ENCODE measurements around the gene SYNPO2. TPM values are rescaled to one million over a fixed set of nuclear protein-coding genes. Genes with fewer than 3 reads are reported as not detected.

The SYNPO2 gene
- total RNA-seq, 1 experiment from 2014 or later = 0.93 TPM

DNA sequence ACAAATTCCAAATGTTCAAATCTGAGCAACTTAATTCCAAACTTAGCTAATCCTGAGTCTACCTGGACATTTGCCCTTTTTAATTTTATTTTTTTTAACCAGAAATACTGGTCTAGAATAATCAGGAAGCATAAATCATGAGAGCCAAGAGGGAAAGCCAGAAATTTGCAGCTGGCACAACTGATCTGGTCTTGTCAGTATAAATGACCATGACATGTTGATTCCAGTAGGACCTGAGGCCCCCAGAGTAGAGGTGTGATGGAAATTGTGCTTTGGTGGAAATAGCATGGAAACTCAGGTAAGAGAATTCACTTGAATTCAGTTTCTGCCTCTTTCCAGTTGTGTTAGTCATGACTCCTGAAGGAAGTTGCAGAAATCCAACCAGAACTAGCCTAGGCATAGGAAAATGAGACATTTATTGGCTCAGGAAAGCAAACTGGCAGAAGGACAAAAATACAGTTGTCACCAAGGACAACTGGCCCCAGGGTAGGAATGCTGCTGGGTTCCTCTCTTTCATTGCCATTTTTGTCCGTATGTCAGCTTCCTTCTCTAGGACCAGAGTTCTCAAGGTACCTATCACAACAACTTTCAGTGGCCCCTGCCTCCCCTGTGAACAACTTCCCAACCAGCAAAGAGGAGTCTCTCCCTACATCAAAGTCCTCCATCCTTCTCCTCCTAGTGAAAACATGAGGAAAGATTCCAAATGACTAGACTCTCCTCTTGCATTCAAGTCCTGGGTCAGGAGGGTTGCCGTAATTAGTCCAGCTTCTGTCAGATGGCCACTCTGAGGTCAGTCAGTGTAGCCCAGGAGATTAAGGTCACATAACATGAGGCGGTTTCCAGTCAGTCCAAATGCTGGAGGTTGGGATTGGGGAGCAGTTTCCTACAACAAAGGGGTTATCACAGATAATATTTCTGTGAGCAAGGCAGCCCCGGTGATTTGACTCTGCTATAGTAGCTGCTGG is 217.7 kb downstream of the SYNPO2 start (continued):
- no peak for TF ChIP-seq TCF7L2 (IDR thresholded peaks at IDR 0.05; ENCODE audit: borderline replicate concordance, extremely low read depth, insufficient read depth, insufficient read length)
- TF ChIP-seq ZNF274 (IDR thresholded peaks at IDR 0.05; ENCODE audit: low read depth, low read length) = no peak
- no peak for TF ChIP-seq RAD21 (IDR thresholded peaks at IDR 0.05; ENCODE audit: low read depth)
- TF ChIP-seq CBX3 (IDR thresholded peaks at IDR 0.05; ENCODE audit: low read depth) = no peak
- no peak for TF ChIP-seq JUND (IDR thresholded peaks at IDR 0.05)
- no peak for TF ChIP-seq EZH2phosphoT487 (IDR thresholded peaks at IDR 0.05; ENCODE audit: borderline replicate concordance)
- TF ChIP-seq SRF (IDR thresholded peaks at IDR 0.05; ENCODE audit: low read depth) = no peak
- no peak for TF ChIP-seq ZFX (IDR thresholded peaks at IDR 0.05)
- TF ChIP-seq, protein P1, sequence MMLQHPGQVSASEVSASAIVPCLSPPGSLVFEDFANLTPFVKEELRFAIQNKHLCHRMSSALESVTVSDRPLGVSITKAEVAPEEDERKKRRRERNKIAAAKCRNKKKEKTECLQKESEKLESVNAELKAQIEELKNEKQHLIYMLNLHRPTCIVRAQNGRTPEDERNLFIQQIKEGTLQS (IDR thresholded peaks at IDR 0.05) = no peak

DNA sequence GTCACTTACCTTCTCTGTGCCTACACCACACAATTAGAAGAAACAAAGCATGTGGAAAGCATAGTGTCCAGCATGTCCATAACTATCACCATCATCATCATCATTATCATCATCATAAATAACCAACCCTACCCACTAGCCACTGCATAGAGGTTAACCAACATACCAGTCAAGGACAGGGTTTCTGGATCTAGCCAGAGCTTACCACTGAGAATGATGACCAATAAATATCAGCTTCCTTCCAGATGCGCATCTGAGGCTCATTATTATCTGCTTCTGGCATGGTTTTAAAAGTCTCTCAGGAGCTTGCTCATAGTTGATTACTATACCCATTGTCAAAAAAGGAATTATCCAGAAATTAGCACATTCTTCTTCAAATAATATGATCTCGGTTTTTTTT is 221.5 kb downstream of the SYNPO2 start:
- ChIA-PET POLR2A (interaction anchor here (1.0 to 1.3 kb wide), 2 partner anchors 102 to 103 kb away, joined by 3 read pairs; partner anchors contain the start of gene USP53), CTCF (interaction anchor here (1.1 kb wide), 1 partner anchor 23 kb away, joined by 3 read pairs; no protein-coding TSS in a partner anchor), RAD21 (ENCODE audit: low non-redundant PET in 1 of 2, low total read pairs in 2 of 2, uncharacterized antibody in 2 of 2, unreplicated experiment in 2 of 2) (no interaction called here)
- no peak for TF ChIP-seq RAD21 (IDR thresholded peaks at IDR 0.05; ENCODE audit: low read depth)
- TF ChIP-seq YY1 (IDR thresholded peaks at IDR 0.05; ENCODE audit: extremely low read depth, insufficient replicate concordance, low read depth, low read length) = no peak
- TF ChIP-seq EZH2phosphoT487 (IDR thresholded peaks at IDR 0.05; ENCODE audit: borderline replicate concordance) = no peak
- TF ChIP-seq EZH2 (IDR thresholded peaks at IDR 0.05) = no peak
- TF ChIP-seq CBX3 (IDR thresholded peaks at IDR 0.05; ENCODE audit: low read depth) = no peak
- TF ChIP-seq, protein P2, sequence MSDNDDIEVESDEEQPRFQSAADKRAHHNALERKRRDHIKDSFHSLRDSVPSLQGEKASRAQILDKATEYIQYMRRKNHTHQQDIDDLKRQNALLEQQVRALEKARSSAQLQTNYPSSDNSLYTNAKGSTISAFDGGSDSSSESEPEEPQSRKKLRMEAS (IDR thresholded peaks at IDR 0.05) = no peak
- DNase-seq (ENCODE audit: low read depth, low spot score) (no peak), ATAC-seq (no peak)
- no TSS peak for BruUV-seq (replicated peaks)
- Histone ChIP-seq H3K9me2 (ENCODE audit: insufficient read depth) (no peaks in the 10 kb centered on the region; the same call in 1 of the 2 replicates), H3K4me2 (ENCODE audit: low read length) (no peak overlapping the region), H3K79me2 (ENCODE audit: insufficient read depth, low read length) (no peaks in the 10 kb centered on the region), H3K27me3 (ENCODE audit: insufficient read depth, low read length) (no peaks in the 10 kb centered on the region), H3K27ac (ENCODE audit: low read depth, low read length) (no peak overlapping the region), H3K9me3 (ENCODE audit: control insufficient read depth in 1 of 2, insufficient read depth in 1 of 2, low read depth in 1 of 2, low read length in 2 of 2) (no peaks in the 10 kb centered on the region), H2AFZ (ENCODE audit: low read depth, low read length, poor library complexity, severe bottlenecking) (no peak overlapping the region), H4K20me1 (ENCODE audit: insufficient read depth) (no peaks in the 10 kb centered on the region), H3K9ac (ENCODE audit: low read length) (no peak overlapping the region), H3K4me3 (replicated peaks in 1 of 2; ENCODE audit: low read depth in 1 of 2, low read length in 2 of 2) (no peak overlapping the region), H3K4me1 (ENCODE audit: control insufficient read depth in 1 of 2, insufficient read depth in 2 of 2, low read length in 2 of 2) (peaks cover 3 to 14% of the 10 kb centered on the region in 2 experiments; a peak in 3 of 4 replicates), H3K36me3 (ENCODE audit: control insufficient read depth in 1 of 2, insufficient read depth in 2 of 2, low read length in 2 of 2) (no peaks in the 10 kb centered on the region)
- intact Hi-C loops (cut with micrococcal nuclease) = no loop called here

Other genes with a start within 250 kb of the SYNPO2 start
- gene METTL14, start 203.5 kb upstream of the SYNPO2 start, total RNA-seq (2021; ENCODE audit: unreplicated experiment) = 53.8 TPM
- gene SEC24D, start 52.7 kb upstream of the SYNPO2 start, total RNA-seq (2021; ENCODE audit: unreplicated experiment) = 28.5 TPM
- gene MYOZ2, start 247.0 kb downstream of the SYNPO2 start, total RNA-seq (2021; ENCODE audit: unreplicated experiment) = not detected